Upper lobe of left lung (tissue), 4 donors: Measurements from ENCODE around the gene RPA1.

Source experiments
- EP300 ChIP-seq, 4 donors: sonication (generic); formaldehyde crosslinking; IDR thresholded peaks; one replicate each; pipeline ENCODE4 v1.5.1; 2017; ENCODE audit warnings: antibody characterized with exemption in 4 of 4, control low read depth in 2 of 4
- POLR2A ChIP-seq, 4 donors: fragments of 450-650 bp; IDR thresholded peaks; one replicate each; pipeline ENCODE4 v1.5.1; 2016 to 2017; ENCODE audit warnings: antibody characterized with exemption in 4 of 4, mild to moderate bottlenecking in 2 of 4
- POLR2AphosphoS5 ChIP-seq, 2 donors: sonication (generic); formaldehyde crosslinking; IDR thresholded peaks; one replicate each; pipeline ENCODE4 v1.5.1; 2017; ENCODE audit warnings: antibody characterized with exemption in 2 of 2
- TF ChIP-seq, protein P1 (sequence below), 6 experiments: fragments of 450-650 bp in 4 of 6; fragments of 200-600 bp in 2 of 6; sonication (generic) in 2 of 6; IDR thresholded peaks; one replicate each; pipeline ENCODE4 v1.5.1; 2016 to 2019; ENCODE audit warnings: antibody characterized with exemption in 6 of 6

GRCh38 chr17:1916963-1917715, 87.3 kb downstream of the RPA1 start:
- TF ChIP-seq, protein P1, sequence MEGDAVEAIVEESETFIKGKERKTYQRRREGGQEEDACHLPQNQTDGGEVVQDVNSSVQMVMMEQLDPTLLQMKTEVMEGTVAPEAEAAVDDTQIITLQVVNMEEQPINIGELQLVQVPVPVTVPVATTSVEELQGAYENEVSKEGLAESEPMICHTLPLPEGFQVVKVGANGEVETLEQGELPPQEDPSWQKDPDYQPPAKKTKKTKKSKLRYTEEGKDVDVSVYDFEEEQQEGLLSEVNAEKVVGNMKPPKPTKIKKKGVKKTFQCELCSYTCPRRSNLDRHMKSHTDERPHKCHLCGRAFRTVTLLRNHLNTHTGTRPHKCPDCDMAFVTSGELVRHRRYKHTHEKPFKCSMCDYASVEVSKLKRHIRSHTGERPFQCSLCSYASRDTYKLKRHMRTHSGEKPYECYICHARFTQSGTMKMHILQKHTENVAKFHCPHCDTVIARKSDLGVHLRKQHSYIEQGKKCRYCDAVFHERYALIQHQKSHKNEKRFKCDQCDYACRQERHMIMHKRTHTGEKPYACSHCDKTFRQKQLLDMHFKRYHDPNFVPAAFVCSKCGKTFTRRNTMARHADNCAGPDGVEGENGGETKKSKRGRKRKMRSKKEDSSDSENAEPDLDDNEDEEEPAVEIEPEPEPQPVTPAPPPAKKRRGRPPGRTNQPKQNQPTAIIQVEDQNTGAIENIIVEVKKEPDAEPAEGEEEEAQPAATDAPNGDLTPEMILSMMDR (IDR thresholded peaks at IDR 0.05), result no peak
- no peak for TF ChIP-seq POLR2AphosphoS5 (IDR thresholded peaks at IDR 0.05)
- no peak for TF ChIP-seq POLR2A (IDR thresholded peaks at IDR 0.05)
- TF ChIP-seq EP300 (IDR thresholded peaks at IDR 0.05), result no peak
